ENCODE results near the gene TGFBR3.
A peak's percentile ranks its signal among the peaks of the same experiment; 100 is the strongest.

TGFBR3 gene

DNA sequence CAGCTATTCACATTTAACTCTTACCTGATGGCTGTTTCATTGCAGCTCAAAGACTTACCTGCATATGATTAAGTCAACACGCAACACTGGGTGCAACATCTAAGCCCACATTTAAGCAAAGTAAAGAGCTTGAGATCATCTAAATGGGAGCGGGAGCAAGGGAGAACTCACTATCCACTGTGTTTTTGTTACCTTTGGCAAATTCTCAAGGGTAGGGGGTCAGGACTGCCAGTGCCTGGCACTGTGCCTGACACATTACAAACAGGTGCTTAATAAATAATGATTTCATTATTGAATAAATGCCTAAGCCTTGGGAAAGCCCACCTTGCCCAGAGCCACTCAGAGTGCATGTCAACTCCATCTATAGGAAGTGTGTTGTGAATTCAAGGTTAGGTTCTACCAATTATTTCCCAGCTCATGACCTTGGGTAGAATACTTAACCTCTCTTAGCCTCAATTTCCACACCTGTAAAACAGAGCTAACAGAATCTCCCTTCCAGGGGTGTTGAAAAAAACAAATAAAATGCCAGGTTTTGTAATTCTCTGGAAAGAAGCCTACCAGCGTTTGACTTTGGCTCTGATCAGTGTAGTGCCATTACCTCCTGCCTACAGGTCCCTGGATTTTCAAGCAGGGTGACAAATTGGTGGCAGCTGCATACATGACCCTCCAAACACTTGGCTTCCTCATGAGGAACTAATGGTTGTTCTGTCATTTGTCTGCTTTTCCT, 109.7 kb downstream of the TGFBR3 start:
- no peak for DNase-seq

- no peak for DNase-seq
Observed at GRCh38 chr1:91775227-91775626, 110.7 kb downstream of the TGFBR3 start.

- no peak for DNase-seq
Observed at GRCh38 chr1:91774520-91775203, 111.3 kb downstream of the TGFBR3 start.

GRCh38 chr1:91771717-91772116, 114.2 kb downstream of the TGFBR3 start:
- no peak for DNase-seq

- no peak for DNase-seq
Observed at GRCh38 chr1:91770667-91771268, 115.2 kb downstream of the TGFBR3 start.

DNA sequence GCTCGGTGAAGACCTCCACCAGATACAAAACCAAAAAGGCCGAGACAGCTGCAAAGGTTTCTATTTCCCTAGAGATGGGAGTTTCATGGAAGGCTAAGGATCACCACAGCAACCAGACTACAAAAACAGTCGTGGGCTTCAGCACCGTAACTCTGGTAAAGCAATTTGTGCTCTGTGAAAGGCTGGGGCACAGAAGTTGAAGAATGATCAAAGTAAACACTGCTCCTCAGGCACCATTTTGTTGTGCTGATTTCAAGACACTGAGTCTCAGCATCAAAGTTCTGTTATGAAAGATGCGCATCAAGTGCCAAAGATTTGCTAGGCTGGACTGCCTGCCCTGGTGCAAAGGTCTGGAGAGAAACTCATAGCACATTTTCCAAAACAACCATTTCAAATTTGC, 116.2 kb downstream of the TGFBR3 start:
- no peak for DNase-seq

DNA sequence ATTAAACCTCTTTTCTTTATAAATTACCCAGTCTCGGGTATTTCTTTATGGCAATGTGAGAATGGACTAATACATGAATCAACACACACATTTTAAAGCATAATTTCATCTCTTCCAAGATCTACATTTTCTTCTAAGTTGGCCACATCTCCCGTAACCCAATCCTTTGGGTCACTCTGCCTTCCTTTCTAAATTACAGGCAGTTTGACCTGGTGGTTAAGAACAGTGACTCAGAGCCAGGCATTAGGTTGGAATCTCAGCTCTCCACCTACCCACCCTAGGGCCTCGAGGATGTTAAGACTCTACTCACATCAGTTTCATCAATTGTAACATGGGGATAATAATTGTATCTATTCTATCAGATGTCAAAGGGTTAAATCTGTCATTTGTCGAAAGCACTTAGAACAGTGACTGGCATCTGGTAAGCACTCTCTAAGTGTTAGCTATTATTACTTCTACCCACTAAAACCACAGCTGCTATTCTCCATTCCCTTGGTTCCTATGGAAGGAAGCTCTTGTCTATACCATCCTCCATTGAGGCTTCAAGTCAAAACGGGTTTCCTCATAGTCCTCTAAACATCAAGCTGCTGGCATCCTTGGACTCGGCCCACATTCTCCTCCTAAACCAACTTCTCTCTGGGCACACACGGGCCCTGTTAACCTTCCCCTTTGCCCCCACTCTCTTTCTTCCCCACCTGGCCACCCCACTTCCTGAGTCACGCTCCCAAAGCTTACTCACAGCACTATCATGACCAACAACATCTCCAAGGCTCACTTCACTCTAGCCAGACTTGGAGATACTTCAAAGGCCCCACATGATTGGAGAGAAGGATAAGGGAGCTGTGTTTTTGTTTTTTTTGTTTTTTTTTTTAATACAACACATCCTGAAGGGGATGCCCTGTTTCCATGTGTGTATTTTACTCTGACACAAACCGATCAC, 116.9 kb downstream of the TGFBR3 start:
- no peak for DNase-seq

DNA sequence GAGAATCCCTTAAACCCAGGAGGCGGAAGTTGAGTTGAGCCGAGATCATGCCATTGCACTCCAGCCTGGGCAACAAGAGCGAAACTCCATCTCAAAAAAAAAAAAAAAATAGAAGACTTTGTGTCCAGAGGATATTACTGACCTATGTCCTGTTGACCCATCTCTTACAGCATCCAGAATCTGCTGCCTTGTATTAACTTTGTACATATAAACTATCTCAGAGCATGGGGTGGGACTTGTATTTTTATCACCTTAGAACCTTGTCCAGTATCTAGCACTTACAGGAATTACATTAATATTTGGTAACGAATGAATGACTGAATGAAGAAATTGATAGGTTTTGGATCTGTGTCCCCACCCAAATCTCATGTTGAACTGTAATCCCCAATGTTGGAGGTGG, 117.8 kb downstream of the TGFBR3 start:
- no peak for DNase-seq

DNA sequence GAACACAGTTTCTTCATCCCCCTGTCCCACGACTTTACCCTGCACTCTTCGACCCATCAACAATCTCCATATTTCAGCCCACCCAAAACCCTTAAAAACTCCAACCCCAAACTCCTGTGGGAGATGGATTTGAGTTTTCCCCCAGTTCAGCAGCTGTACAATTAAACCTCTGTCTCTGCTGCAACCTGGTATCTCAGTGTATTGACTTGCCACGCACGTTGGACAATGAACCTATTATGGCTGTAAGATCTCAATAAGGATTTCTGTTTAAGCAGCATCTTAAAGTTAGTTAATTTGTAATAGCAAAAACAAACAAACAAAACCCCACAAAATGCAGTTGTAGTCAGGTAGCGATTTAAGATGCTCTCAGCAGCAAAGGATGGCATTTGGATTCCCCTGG, 119.1 kb downstream of the TGFBR3 start:
- no peak for DNase-seq

DNA sequence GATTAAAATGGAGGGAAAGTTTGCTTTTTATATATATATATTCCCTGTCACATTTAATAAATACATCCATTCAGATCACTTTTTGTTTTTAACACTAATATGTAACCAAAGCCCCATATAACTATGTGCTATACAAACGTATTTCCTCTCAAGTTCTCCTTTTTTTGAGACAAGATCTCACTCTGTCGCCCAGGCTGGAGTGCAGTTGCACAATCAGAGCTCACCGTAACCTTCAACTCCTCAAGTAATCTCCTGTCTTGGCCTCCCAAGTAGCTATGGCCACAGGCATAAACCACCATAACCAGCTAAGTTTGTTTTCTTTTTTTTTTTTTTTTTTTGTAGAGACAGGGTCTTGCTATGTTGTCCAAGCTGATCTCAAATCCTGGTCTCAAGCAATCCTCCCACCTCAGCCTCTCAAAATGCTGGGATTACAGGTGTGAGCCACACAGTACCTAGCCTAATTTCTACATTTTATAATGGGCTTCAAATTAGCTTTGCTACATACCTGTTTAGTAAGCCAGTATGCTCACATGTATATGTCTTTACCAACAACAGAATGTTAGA, 120.0 kb downstream of the TGFBR3 start:
- no peak for DNase-seq

DNA sequence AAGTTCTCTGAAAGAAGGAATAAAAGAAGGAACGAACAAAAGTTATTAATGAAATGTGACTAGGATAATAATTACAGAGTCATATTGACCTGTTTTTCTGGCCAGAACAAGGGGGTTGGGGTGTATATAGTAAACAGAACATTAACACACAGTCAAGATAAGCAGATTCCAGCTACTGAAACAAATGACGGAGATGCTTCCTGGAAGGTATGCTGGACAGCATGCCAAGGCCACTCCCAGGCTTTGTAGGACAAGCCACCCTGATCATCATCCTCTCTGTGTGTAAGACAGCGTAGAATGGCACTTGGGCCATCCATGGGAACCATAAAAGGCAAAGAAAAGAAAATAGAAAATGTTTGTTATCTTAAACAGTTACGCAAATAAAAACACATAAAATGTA, 120.7 kb downstream of the TGFBR3 start:
- DNase-seq: no peak

DNA sequence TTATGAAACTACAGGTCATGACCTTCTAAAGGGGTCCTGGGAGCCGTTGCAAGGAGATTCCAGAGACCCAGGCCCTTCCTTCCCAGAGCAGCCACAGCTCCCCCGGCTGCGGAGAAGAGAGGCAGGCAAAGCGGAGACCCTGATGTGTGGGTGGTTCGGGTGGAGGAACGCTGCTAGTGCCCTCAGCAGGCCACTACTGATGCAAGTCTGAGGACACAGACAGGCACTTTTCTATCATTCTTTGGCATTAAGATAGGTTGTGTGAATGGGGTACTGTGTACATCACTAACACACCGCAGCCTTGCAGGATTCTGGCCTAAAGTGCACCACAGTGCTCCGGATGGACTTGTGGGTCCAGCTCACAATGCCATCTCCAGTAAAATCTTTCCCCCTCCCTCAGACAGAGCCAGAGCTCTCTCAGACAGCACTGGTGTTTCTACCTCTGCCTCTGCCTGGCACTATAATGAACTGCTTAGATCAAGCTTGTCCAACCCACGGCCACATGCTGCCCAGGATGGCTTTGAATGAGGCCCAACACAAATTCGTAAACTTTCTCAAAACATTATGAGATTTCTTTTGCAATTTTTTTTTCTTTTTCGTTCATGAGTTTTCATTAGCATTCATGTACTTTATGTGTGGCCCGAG, 121.4 kb downstream of the TGFBR3 start:
- no peak for DNase-seq

- no peak for DNase-seq
Observed at GRCh38 chr1:91763252-91763651, 122.7 kb downstream of the TGFBR3 start.

GRCh38 chr1:91761295-91761721, 124.6 kb downstream of the TGFBR3 start:
- no peak for DNase-seq

DNA sequence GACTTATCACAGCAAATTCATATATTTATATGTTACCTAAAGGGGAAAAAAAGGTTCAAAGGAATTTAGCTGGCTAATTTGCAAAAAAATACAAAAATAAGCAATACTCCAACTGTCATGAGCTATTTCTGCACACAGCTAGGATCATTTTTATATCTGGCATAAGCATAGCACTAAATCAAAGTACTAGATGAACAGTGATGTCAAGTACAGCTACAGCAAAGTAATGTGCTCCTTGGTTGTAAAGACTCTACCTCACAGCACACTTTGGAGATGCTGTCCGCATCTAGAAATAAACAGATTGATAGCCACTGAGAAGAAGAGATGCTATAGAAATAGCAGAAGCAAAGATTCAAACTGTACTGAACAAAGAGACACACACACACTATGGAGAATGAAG, 125.4 kb downstream of the TGFBR3 start:
- no peak for DNase-seq

GRCh38 chr1:91759076-91759475, 126.9 kb downstream of the TGFBR3 start:
- no peak for DNase-seq

DNA sequence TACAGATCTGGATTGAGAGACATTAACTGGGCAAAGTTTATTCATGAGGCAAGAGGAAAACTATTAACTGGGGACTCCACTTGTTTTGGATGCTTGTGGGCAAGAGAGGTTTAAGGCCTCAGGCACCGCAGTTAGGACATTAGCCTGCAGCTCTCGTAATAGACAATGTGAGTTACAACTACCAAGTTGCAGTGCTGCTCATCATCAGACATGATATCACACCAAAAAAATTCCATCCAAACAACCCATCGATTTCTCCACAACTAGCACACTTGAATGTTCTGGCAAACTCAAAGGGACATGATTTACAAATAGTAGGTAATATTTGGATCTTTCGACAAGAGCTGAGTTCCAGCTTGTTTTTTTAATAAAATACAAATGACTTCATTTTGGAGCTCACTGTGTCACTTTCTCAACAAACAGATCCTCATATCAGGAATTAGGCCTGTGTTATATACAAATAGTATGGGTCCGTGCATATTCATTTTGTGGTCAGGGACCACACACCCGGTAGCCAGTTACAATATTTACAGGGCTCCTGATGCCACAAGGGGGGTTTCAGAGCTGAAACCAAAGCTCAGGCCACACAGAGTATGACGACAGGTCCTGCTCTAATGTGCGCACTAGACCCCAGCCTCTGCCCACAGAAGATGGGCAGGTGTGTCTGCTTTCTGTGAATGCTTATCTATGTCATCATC, 128.0 kb downstream of the TGFBR3 start:
- no peak for DNase-seq

DNA sequence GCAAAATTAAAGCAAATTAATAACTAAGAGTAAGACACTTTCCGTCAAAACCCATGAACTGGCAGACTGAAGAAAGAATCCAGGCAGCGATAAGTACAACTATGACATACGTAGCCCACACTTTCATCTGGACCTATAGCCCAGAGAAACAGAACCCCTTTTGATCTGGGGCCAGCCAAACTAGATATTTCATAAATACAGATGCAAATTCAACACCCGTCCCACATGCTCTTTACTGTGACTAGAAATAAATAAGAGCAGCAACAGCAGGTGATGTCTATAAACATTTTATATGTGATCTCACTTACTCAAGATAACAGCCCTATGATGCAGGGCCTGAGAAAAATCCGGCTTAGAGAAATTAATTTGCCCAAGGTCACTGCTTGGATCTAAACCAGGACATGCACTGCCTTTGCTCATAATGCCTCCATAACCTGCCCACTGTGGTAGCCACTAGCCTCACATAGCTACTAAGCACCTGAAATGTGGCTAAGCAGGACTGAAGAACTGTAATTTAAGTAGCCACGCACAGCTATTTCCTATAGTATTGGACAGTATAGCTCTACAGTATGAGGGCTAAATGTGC, 130.2 kb downstream of the TGFBR3 start:
- DNase-seq: no peak

GRCh38 chr1:91754816-91755580, 131.0 kb downstream of the TGFBR3 start:
- no peak for DNase-seq

GRCh38 chr1:91754348-91754747, 131.6 kb downstream of the TGFBR3 start:
- peak; percentile 42 for DNase-seq

Measured in stimulated activated CD4-positive, alpha-beta T cell treated with anti-CD3 and anti-CD28 coated beads, Interleukin-12 subunit alpha, Interleukin-12 subunit beta, amount 100 ng/mL, for 4 hours (primary cell).